OCI-LY1 (cell line): ENCODE results near the gene SLC36A2.

ENCODE experiments used
- H2AFZ ChIP-seq: fragments of 200-600 bp; sonication (generic), shearing (Covaris generic); 2 replicates; pipeline ENCODE4 v1.6.0; 2014; ENCODE audit warnings: antibody characterized with exemption, mild to moderate bottlenecking, low read length
- H3F3A ChIP-seq: fragments of 200-600 bp; sonication (generic), shearing (Covaris generic); 2 replicates; pipeline ENCODE4 v1.6.0; 2014; ENCODE audit warnings: mild to moderate bottlenecking, antibody characterized with exemption, low read length, moderate library complexity; ENCODE audit not compliant: insufficient read depth
- H3K27ac ChIP-seq: fragments of 200-600 bp; sonication (generic); 2 replicates; pipeline ENCODE4 v1.5.1; 2014; ENCODE audit warnings: low read length, mixed run types, mild to moderate bottlenecking, low read depth; ENCODE audit not compliant: poor library complexity, severe bottlenecking
- H3K27me3 ChIP-seq: fragments of 200-600 bp; sonication (generic); 2 replicates; pipeline ENCODE4 v1.6.0; 2014; ENCODE audit warnings: antibody characterized with exemption, mild to moderate bottlenecking, low read length, moderate library complexity; ENCODE audit not compliant: insufficient read depth
- H3K36me3 ChIP-seq: fragments of 200-600 bp; sonication (generic); 2 replicates; pipeline ENCODE4 v1.6.1; 2014; ENCODE audit warnings: mild to moderate bottlenecking, antibody characterized with exemption, low read length, moderate library complexity, mixed read lengths; ENCODE audit not compliant: insufficient read depth
- H3K4me1 ChIP-seq: fragments of 200-600 bp; sonication (generic); 2 replicates; pipeline ENCODE4 v1.5.1; 2014; ENCODE audit warnings: mild to moderate bottlenecking, low read length, moderate library complexity; ENCODE audit not compliant: insufficient read depth, severe bottlenecking
- H3K4me2 ChIP-seq: fragments of 200-600 bp; sonication (generic), shearing (Covaris generic); 2 replicates; pipeline ENCODE4 v1.6.1; 2014; ENCODE audit warnings: low read length
- H3K4me3 ChIP-seq: fragments of 200-600 bp; sonication (generic); 2 replicates; pipeline ENCODE4 v1.5.1; 2014; ENCODE audit warnings: low read length, low read depth, mild to moderate bottlenecking, mixed read lengths; ENCODE audit not compliant: poor library complexity, severe bottlenecking
- H3K79me2 ChIP-seq: fragments of 200-600 bp; shearing (Covaris generic); 2 replicates; pipeline ENCODE4 v1.6.1; 2016; ENCODE audit warnings: mixed run types, low read length, mixed read lengths; ENCODE audit not compliant: insufficient read depth
- H3K9ac ChIP-seq: fragments of 200-600 bp; sonication (generic), shearing (Covaris generic); 2 replicates; pipeline ENCODE4 v1.6.1; 2014; ENCODE audit warnings: mild to moderate bottlenecking, low read length, mixed read lengths
- H3K9me2 ChIP-seq: fragments of 200-600 bp; sonication (generic), shearing (Covaris generic); 2 replicates; pipeline ENCODE4 v1.6.1; 2014; ENCODE audit warnings: low read depth, mild to moderate bottlenecking, low read length, mixed read lengths
- H3K9me3 ChIP-seq: fragments of 200-600 bp; shearing (Covaris generic); 2 replicates; pipeline ENCODE4 v1.6.1; 2014; ENCODE audit warnings: low read length, mixed read lengths
- H4K20me1 ChIP-seq: fragments of 200-600 bp; sonication (generic), shearing (Covaris generic); 2 replicates; pipeline ENCODE4 v1.6.0; 2016; ENCODE audit warnings: mild to moderate bottlenecking, low read length; ENCODE audit not compliant: insufficient read depth
- CTCF ChIP-seq: fragments of 200-600 bp; sonication (generic), shearing (Covaris generic); IDR thresholded peaks from 2 replicates; pipeline ENCODE4 v1.5.1; 2017; ENCODE audit warnings: mild to moderate bottlenecking, antibody characterized with exemption, low read length, moderate library complexity, mixed read lengths
- EZH2 ChIP-seq: fragments of 200-600 bp; sonication (generic), shearing (Covaris generic); IDR thresholded peaks from 2 replicates; pipeline ENCODE4 v1.8.0; 2017; ENCODE audit warnings: borderline replicate concordance, mixed run types, mild to moderate bottlenecking, antibody characterized with exemption, low read length, moderate library complexity, mixed read lengths

SLC36A2 gene

GRCh38 chr5:151278845-151279244, 68.5 kb downstream of the SLC36A2 start:
- no peaks in the 10 kb centered on the region for H3K9me2 ChIP-seq
- H3K36me3 ChIP-seq: no peaks in the 10 kb centered on the region
- H3K9ac ChIP-seq: no peak overlapping the region
- no peak overlapping the region for H3K4me2 ChIP-seq
- TF ChIP-seq EZH2 (no peak), CTCF (no peak)
- no peaks in the 10 kb centered on the region for H4K20me1 ChIP-seq
- no peaks in the 10 kb centered on the region for H3K9me3 ChIP-seq
- no peak overlapping the region for H3K4me3 ChIP-seq
- H3K27ac ChIP-seq: no peak overlapping the region
- no peaks in the 10 kb centered on the region for H3F3A ChIP-seq
- no peak overlapping the region for H2AFZ ChIP-seq
- no peaks in the 10 kb centered on the region for H3K27me3 ChIP-seq
- no peaks in the 10 kb centered on the region for H3K4me1 ChIP-seq
- H3K79me2 ChIP-seq: no peaks in the 10 kb centered on the region

- Histone ChIP-seq H3K4me3 (no peak overlapping the region), H2AFZ (no peak overlapping the region), H3K27me3 (no peaks in the 10 kb centered on the region), H3K27ac (no peak overlapping the region), H4K20me1 (no peaks in the 10 kb centered on the region), H3F3A (no peaks in the 10 kb centered on the region), H3K4me2 (no peak overlapping the region), H3K9me2 (no peaks in the 10 kb centered on the region), H3K36me3 (peaks cover 7% of the 10 kb centered on the region; the same call in 1 of the 2 replicates), H3K9me3 (no peaks in the 10 kb centered on the region), H3K9ac (no peak overlapping the region), H3K79me2 (no peaks in the 10 kb centered on the region), H3K4me1 (no peaks in the 10 kb centered on the region)
- no peak for TF ChIP-seq EZH2
- no peak for TF ChIP-seq CTCF
Observed at GRCh38 chr5:151275803-151276202, 71.6 kb downstream of the SLC36A2 start.

- no peak overlapping the region for H3K4me2 ChIP-seq
- TF ChIP-seq EZH2: no peak
- TF ChIP-seq CTCF: no peak
- H3K4me3 ChIP-seq: no peak overlapping the region
- no peaks in the 10 kb centered on the region for H3K9me2 ChIP-seq
- no peaks in the 10 kb centered on the region for H3K9me3 ChIP-seq
- no peaks in the 10 kb centered on the region for H3K27me3 ChIP-seq
- H3F3A ChIP-seq: no peaks in the 10 kb centered on the region
- H4K20me1 ChIP-seq: no peaks in the 10 kb centered on the region
- no peaks in the 10 kb centered on the region for H3K4me1 ChIP-seq
- H2AFZ ChIP-seq: no peak overlapping the region
- H3K27ac ChIP-seq: no peak overlapping the region
- no peak overlapping the region for H3K9ac ChIP-seq
- peaks cover 18% of the 10 kb centered on the region for H3K36me3 ChIP-seq
- no peaks in the 10 kb centered on the region for H3K79me2 ChIP-seq
Observed at GRCh38 chr5:151274666-151275065, 72.7 kb downstream of the SLC36A2 start.
